Measurements from ENCODE around the gene RAB13. TPM values are rescaled to one million over a fixed set of nuclear protein-coding genes. Genes with fewer than 3 reads are reported as not detected.

RAB13 gene
- total RNA-seq, 1 donor from 2014 or later = 41.9 TPM

GRCh38 chr1:153934746-153935145, 51.4 kb downstream of the RAB13 start:
- DNase-seq (ENCODE audit: low read depth) = no peak
- H3K4me3 ChIP-seq (ENCODE audit: low read depth, low read length) = no peak overlapping the region
- no peak for TF ChIP-seq CTCF (conservative IDR thresholded peaks at IDR 0.05; ENCODE audit: low read depth, low read length)

GRCh38 chr1:153933955-153934354, 52.2 kb downstream of the RAB13 start:
- DNase-seq (ENCODE audit: low read depth) = no peak
- H3K4me3 ChIP-seq (ENCODE audit: low read depth, low read length) = no peak overlapping the region
- no peak for TF ChIP-seq CTCF (conservative IDR thresholded peaks at IDR 0.05; ENCODE audit: low read depth, low read length)

- no peak for DNase-seq (ENCODE audit: low read depth)
- TF ChIP-seq CTCF (conservative IDR thresholded peaks at IDR 0.05; ENCODE audit: low read depth, low read length) = no peak
- H3K4me3 ChIP-seq (ENCODE audit: low read depth, low read length) = no peak overlapping the region
These were observed 52.7 kb downstream of the RAB13 start for GRCh38 chr1:153933430-153933829.

- no peak for DNase-seq (ENCODE audit: low read depth)
- H3K4me3 ChIP-seq (ENCODE audit: low read depth, low read length) = no peak overlapping the region
- TF ChIP-seq CTCF (conservative IDR thresholded peaks at IDR 0.05; ENCODE audit: low read depth, low read length) = no peak
These were observed 53.7 kb downstream of the RAB13 start for GRCh38 chr1:153932156-153933131.

Other genes with a start within 250 kb of the RAB13 start
- gene SLC27A3, start 210.9 kb downstream of the RAB13 start, total RNA-seq = 5.1 and 6.5 TPM in 2 replicates
- gene GATAD2B, start 63.4 kb downstream of the RAB13 start, total RNA-seq = 6.8 and 10.3 TPM in 2 replicates
- 19.1 and 42.5 TPM in 2 replicates for gene DENND4B, start 39.6 kb downstream of the RAB13 start, total RNA-seq
- 20.2 and 24.6 TPM in 2 replicates for gene CRTC2, start 27.7 kb downstream of the RAB13 start, total RNA-seq
- 107 and 145 TPM in 2 replicates for gene SLC39A1, start 22.8 kb downstream of the RAB13 start, total RNA-seq
- 10.7 and 15.3 TPM in 2 replicates for gene CREB3L4, start 18.4 kb downstream of the RAB13 start, total RNA-seq
- 170 and 314 TPM in 2 replicates for gene JTB, start 8.7 kb downstream of the RAB13 start, total RNA-seq
- gene RPS27, start 4.4 kb upstream of the RAB13 start, total RNA-seq = 1,876 and 2,488 TPM in 2 replicates
- gene NUP210L, start 168.7 kb upstream of the RAB13 start, total RNA-seq = not detected in 2 replicates
- gene TPM3, start 205.8 kb upstream of the RAB13 start, total RNA-seq = 569 and 700 TPM in 2 replicates
- not detected in 2 replicates for gene CFAP141, start 220.0 kb upstream of the RAB13 start, total RNA-seq
- gene UBAP2L, start 234.6 kb upstream of the RAB13 start, total RNA-seq = 56.4 and 74.7 TPM in 2 replicates

Measured in epithelial cell of proximal tubule (primary cell).